Tibial nerve (tissue), 4 donors: ENCODE data around the gene NR1D1. TPM values are rescaled to one million over a fixed set of nuclear protein-coding genes. Genes with fewer than 3 reads are reported as not detected.

Experiments
- DNase-seq, 2 donors: peaks; one replicate each; pipeline ENCODE4 v3.0.0-alpha.2; 2019; ENCODE audit warnings: low spot score in 2 of 2
- H3K27ac ChIP-seq, 4 donors: fragments of 200-600 bp; sonication (generic) in 3 of 4; one replicate each; pipeline ENCODE4 v1.5.1; 2017 to 2019; ENCODE audit warnings: mild to moderate bottlenecking in 1 of 4
- H3K27me3 ChIP-seq, 2 donors: fragments of 200-600 bp; sonication (generic) in 1 of 2; one replicate each; pipeline versions ENCODE4 v1.5.1 to v1.6.0; 2017 to 2019
- H3K36me3 ChIP-seq, 3 donors: fragments of 200-600 bp; sonication (generic); one replicate each; pipeline ENCODE4 v1.5.1; 2018 to 2019
- H3K4me1 ChIP-seq, 4 donors: fragments of 200-600 bp; sonication (generic) in 3 of 4; one replicate each; pipeline ENCODE4 v1.5.1; 2017 to 2019
- H3K4me3 ChIP-seq, 4 donors: fragments of 200-600 bp; sonication (generic) in 3 of 4; one replicate each; pipeline ENCODE4 v1.5.1; 2017 to 2019; ENCODE audit warnings: mild to moderate bottlenecking in 1 of 4, moderate library complexity in 1 of 4
- H3K9me3 ChIP-seq, 4 donors: fragments of 200-600 bp; sonication (generic) in 3 of 4; one replicate each; pipeline ENCODE4 v1.5.1; 2017 to 2019
- EP300 ChIP-seq, 2 donors: sonication (generic); formaldehyde crosslinking; IDR thresholded peaks; one replicate each; pipeline ENCODE4 v1.6.1; 2017; ENCODE audit warnings: antibody characterized with exemption in 2 of 2, mild to moderate bottlenecking in 1 of 2
- POLR2A ChIP-seq, 2 donors: fragments of 450-650 bp; IDR thresholded peaks; one replicate each; pipeline ENCODE4 v1.6.1; 2017; ENCODE audit warnings: antibody characterized with exemption in 2 of 2, mild to moderate bottlenecking in 2 of 2, moderate library complexity in 2 of 2
- WGBS, 2 donors: methylation state at CpG; one replicate each; pipeline ENCODE4 v1.1.5; 2018; 5-methylcytosine and 5-hydroxymethylcytosine counted together
- total RNA-seq, 4 donors: library from RNA; depleted of rRNA; stranded (reverse); fragments of >200 nt; gene quantifications; one replicate each; pipeline ENCODE4 v1.1.0, GENCODE V29; 2016
- TF ChIP-seq, protein P1 (sequence below), 5 experiments: fragments of 200-600 bp in 3 of 5; fragments of 450-650 bp in 2 of 5; sonication (generic) in 3 of 5; IDR thresholded peaks; one replicate each; pipeline ENCODE4 v1.5.1; 2016 to 2019; ENCODE audit warnings: antibody characterized with exemption in 5 of 5, mild to moderate bottlenecking in 3 of 5, moderate library complexity in 2 of 5

NR1D1 gene
- total RNA-seq, 4 donors from 2014 or later, result 16.8 to 48.2 (median 21.0) TPM

DNA sequence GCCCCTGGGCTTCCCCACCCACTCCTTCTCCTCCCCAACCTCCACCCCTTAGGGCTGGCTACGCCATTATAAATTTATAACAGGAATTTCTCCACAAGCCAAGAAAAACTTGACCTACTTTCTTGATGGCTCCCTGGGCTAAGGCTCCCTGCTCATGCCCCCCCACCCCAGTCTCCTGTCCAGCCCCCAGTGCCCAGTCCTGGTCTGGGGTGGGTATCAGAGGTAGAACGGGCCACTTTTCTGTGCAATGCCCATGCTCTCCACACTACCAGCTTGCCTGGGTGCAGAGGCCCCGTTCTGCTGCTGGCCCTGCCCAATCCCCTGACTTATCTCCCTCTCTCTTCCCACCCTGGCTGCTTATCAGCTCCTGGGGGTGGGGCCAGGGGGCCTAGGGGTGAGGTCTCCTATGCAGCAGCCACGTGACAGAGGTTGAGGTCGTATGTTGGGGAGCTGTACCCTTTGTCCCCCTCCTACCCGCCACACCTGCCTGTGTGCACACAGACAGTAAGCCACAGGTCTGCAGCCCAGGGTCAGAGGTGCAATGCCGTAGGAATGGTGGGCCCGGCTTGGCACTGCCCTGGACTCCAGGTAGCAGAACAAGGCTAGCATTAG is 27.5 kb downstream of the NR1D1 start:
- TF ChIP-seq EP300 (IDR thresholded peaks at IDR 0.05) (no peak), POLR2A (IDR thresholded peaks at IDR 0.05) (no peak)
- peak overlapping the region; percentile 94 to 98 (median 96) for H3K27ac ChIP-seq
- DNase-seq, result no peak
- peak overlapping the region in 2 of 4 donors; percentile 5 to 16 for H3K4me3 ChIP-seq
- H3K9me3 ChIP-seq, result no peaks in the 10 kb centered on the region
- no peaks in the 10 kb centered on the region for H3K27me3 ChIP-seq
- WGBS, 2 donors, result 23 to 30% methylated on average over 8 of the region's 8 CpGs
- H3K4me1 ChIP-seq, result peaks cover 17 to 98% (median 90%) of the 10 kb centered on the region in 4 donors
- H3K36me3 ChIP-seq, result peaks cover 0 to 21% (median 0%) of the 10 kb centered on the region in 3 donors

DNA sequence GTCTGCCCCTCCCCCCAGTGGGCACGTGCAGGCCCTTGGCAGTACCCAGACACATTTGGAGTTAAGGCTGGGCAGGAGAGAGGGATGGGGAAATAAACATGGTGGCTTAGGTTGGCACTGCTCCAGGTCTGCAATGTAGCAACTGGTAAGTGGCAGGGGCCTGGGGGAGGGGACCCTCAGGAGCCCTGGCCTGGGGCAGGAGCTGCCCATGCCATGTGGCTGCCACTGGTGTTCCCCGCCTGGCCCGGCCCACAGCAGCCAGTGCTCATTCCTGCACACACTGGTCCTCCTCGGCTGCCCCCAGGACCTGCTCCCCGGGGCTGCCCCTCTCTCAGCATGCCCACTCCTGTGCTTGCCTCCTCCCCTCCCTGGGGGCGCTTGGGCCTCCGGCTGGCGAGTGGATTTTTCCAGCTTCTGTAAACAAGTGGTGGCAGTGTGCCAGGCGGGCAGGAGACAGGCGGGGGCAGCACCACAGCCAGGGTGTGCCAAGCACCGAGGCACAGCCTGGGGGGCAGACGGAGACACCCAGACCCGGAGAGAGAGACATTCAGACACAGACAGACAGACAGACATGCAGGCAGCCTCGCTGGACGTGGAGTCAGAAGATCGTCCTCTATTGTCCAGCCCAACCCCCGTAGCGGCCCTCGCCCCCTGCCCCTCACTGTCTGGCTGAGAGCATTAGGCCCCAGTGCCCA is 28.2 kb downstream of the NR1D1 start:
- Histone ChIP-seq H3K27ac (peak overlapping the region; percentile 94 to 98 (median 96)), H3K4me3 (peak overlapping the region in 3 of 4 donors; percentile 5 to 16 (median 16)), H3K27me3 (no peaks in the 10 kb centered on the region), H3K4me1 (peaks cover 17 to 99% (median 95%) of the 10 kb centered on the region in 4 donors), H3K36me3 (peaks cover 0 to 15% (median 0%) of the 10 kb centered on the region in 3 donors), H3K9me3 (no peaks in the 10 kb centered on the region)
- peak; percentile 77 to 79 for DNase-seq
- 6 to 7% methylated on average over 14 to 18 of the region's 19 CpGs for WGBS, 2 donors
- TF ChIP-seq EP300 (IDR thresholded peaks at IDR 0.05) (peak; percentile 59 to 84), POLR2A (IDR thresholded peaks at IDR 0.05) (no peak)
- TF ChIP-seq, protein P1, sequence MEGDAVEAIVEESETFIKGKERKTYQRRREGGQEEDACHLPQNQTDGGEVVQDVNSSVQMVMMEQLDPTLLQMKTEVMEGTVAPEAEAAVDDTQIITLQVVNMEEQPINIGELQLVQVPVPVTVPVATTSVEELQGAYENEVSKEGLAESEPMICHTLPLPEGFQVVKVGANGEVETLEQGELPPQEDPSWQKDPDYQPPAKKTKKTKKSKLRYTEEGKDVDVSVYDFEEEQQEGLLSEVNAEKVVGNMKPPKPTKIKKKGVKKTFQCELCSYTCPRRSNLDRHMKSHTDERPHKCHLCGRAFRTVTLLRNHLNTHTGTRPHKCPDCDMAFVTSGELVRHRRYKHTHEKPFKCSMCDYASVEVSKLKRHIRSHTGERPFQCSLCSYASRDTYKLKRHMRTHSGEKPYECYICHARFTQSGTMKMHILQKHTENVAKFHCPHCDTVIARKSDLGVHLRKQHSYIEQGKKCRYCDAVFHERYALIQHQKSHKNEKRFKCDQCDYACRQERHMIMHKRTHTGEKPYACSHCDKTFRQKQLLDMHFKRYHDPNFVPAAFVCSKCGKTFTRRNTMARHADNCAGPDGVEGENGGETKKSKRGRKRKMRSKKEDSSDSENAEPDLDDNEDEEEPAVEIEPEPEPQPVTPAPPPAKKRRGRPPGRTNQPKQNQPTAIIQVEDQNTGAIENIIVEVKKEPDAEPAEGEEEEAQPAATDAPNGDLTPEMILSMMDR (IDR thresholded peaks at IDR 0.05), result peak in 1 of 5 experiments; percentile 9

DNA sequence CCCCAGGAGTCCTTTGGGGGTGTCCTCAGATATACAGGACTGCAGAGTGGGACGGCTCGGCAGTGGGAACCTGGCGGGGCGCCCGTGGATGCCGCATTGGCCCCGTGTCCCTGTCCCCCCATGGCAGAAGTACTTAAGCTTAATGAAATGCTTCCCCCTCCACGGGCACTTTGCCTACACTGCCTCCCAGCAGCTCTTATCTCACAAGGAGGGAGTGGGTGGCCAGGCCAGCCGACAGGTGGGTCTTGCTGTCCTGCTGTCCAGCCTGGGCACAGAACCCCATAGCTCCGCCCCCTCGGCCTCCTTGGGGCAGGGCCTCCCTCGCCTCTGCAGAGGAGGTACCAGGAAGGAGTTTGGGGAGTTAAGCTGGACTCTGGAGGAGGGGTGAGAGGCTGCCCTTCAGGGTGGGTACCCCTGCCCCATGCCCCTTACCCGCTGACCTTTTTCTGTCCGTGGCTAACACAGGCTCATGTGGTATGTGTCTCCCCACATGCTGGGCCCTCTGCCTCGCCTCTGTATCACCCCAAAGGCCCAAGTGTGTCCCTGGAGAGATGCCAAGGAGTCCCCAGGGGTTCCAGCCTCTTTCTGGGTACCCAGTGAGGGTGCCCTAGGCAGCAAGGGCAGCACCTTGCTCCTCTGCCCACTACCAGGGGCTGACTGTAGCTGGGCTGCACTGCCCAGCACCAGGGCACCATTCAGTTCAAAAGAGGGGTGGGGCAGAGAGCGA is 28.9 kb downstream of the NR1D1 start:
- H3K4me3 ChIP-seq, result peak overlapping the region; percentile 10 to 17 (median 16)
- TF ChIP-seq POLR2A (IDR thresholded peaks at IDR 0.05) (peak in 1 of 2 donors; percentile 47), EP300 (IDR thresholded peaks at IDR 0.05) (no peak)
- TF ChIP-seq, protein P1 (IDR thresholded peaks at IDR 0.05), result no peak
- peaks cover 0 to 7% (median 0%) of the 10 kb centered on the region in 3 donors for H3K36me3 ChIP-seq
- H3K27me3 ChIP-seq, result no peaks in the 10 kb centered on the region
- peaks cover 17 to 99% (median 94%) of the 10 kb centered on the region in 4 donors for H3K4me1 ChIP-seq
- H3K9me3 ChIP-seq, result no peaks in the 10 kb centered on the region
- WGBS, 2 donors, result 22 to 36% methylated on average over 11 to 16 of the region's 16 CpGs
- H3K27ac ChIP-seq, result peak overlapping the region; percentile 94 to 98 (median 96)
- peak; percentile 50 to 72 for DNase-seq

DNA sequence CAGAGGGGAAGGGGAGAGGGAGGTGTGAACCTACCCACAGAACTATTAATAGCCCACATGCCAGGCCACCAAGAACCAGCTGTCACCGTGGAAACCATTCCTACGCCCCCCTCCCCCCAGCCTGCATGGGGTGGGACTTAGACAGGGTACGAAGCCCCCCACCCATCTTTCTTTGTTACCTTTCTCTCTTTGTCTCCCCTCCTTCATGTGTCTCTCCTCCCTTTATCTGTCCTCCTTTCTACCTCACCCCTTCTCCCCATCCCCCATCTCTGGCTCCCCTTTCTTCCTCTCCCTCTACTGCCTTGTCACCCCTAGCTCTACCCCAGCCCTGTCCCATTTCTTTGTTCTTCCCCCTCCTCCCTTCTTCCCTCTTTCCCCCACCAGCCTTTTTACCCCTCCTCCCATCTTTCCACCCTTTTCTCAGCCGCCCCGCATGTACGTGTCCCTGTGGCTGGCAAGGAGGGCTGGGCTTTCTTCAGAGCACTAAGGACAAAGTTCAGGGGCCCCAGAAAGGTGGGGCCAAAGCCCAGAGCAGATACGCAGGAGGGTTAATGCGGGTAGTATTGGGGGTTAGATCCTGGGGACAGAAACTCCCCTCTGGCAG is 29.6 kb downstream of the NR1D1 start:
- H3K4me1 ChIP-seq, result peaks cover 11 to 99% (median 94%) of the 10 kb centered on the region in 4 donors
- H3K9me3 ChIP-seq, result no peaks in the 10 kb centered on the region
- H3K36me3 ChIP-seq, result peaks cover 0 to 7% (median 0%) of the 10 kb centered on the region in 3 donors
- H3K27me3 ChIP-seq, result no peaks in the 10 kb centered on the region
- peak overlapping the region; percentile 94 to 98 (median 96) for H3K27ac ChIP-seq
- TF ChIP-seq, protein P1 (IDR thresholded peaks at IDR 0.05), result no peak
- no peak for TF ChIP-seq POLR2A (IDR thresholded peaks at IDR 0.05)
- no peak for TF ChIP-seq EP300 (IDR thresholded peaks at IDR 0.05)
- H3K4me3 ChIP-seq, result peak overlapping the region in 3 of 4 donors; percentile 10 to 42 (median 17)
- WGBS, 2 donors, result 17 to 18% methylated on average over 8 of the region's 8 CpGs
- peak in 1 of 2 donors; percentile 9 for DNase-seq
